ENCODE measurements around the gene CSNK1D.

CSNK1D gene

DNA sequence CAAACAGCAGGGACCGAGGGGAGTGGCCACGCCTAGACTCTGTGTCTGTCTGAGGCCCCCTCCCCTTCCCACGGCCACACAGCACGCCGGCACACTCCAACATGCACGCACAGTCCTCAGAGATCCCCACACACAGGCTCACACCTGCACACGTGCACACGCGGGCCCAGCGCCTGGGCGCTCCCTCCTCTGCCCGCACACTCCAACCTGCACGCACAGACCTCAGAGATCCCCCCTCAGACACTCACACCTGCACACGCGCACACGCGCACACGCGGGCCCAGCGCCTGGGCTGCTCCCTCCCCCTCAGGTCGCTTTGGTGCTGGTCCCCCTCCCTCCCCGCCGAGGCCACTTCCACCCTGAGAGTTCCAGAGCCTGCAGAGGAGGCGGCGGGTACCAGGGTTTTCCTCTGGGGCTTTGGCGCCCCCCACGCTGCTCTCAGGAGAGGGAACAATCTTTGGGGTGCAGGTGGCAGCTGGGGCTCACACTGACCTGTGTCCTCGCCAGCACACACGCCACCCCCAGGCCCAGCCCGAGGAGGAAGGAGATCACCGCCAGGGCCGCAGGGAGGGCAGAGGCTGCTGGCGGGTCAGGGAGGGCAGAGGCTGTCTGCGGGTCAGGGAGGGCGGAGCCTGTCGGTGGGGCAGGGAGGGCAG, 42.3 kb upstream of the CSNK1D start:
- Mint-ChIP-seq H3K27ac (no peak overlapping the region), H3K4me3 (peak overlapping the region in 1 of 2 donors; percentile 91), H3K9me3 (no peaks in the 10 kb centered on the region), H3K27me3 (no peaks in the 10 kb centered on the region), H3K36me3 (ENCODE audit: insufficient read depth) (peaks cover 32% of the 10 kb centered on the region), H3K4me1 (ENCODE audit: low read depth in 2 of 2) (peaks cover 12 to 18% of the 10 kb centered on the region in 2 donors)
- ATAC-seq (replicated peaks) (peak; percentile 47), DNase-seq (peak in 1 of 3 experiments; percentile 25)

DNA sequence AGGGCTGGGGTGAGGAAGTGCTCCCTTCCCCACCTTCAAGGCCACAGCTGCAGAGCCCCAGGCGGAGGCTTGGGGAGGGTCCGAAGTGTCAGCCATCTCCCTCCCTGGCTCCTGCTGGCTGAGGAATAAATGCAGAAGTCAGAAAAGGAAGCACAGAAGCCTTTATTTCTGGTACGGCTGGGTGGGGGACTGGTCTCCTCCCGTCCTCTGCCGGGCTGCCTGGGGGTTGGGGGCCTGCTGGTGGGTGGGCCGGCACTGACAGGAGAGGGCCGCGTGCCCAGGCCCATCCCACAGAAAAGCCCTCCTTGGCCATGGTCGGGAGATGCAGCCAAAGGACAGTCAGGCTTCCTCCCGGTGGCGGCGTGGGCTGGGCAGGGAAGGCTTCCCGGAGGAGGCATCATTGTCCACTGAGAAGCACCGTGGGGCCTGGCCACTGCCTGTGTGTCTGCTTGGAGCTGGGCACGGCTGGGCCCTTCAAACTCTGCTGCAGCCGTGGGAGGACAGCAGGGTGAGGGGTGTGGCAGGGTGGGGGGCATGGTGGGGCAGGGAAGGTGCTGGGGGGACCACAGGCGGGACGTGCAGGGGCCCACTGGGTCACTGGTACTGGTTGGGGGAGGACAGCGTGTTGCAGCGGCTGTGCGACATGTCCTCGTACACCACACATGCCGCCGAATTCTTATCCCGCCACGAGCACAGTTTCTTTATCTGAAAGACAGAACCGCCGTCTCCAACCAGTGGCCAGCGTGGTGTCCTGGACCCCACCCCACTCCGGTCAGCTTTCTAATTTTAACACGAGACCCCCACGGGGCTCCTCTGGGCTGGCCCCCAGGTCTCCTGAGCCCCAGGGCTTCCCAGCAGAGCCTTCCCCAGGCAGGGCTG, 41.5 kb upstream of the CSNK1D start:
- Mint-ChIP-seq H3K36me3 (ENCODE audit: insufficient read depth) (peaks cover 26% of the 10 kb centered on the region), H3K27me3 (no peaks in the 10 kb centered on the region), H3K4me3 (peak overlapping the region; percentile 29 to 91), H3K27ac (no peak overlapping the region), H3K4me1 (ENCODE audit: low read depth in 2 of 2) (peaks cover 12 to 20% of the 10 kb centered on the region in 2 donors), H3K9me3 (no peaks in the 10 kb centered on the region)
- DNase-seq (no peak), ATAC-seq (replicated peaks) (no peak)

DNA sequence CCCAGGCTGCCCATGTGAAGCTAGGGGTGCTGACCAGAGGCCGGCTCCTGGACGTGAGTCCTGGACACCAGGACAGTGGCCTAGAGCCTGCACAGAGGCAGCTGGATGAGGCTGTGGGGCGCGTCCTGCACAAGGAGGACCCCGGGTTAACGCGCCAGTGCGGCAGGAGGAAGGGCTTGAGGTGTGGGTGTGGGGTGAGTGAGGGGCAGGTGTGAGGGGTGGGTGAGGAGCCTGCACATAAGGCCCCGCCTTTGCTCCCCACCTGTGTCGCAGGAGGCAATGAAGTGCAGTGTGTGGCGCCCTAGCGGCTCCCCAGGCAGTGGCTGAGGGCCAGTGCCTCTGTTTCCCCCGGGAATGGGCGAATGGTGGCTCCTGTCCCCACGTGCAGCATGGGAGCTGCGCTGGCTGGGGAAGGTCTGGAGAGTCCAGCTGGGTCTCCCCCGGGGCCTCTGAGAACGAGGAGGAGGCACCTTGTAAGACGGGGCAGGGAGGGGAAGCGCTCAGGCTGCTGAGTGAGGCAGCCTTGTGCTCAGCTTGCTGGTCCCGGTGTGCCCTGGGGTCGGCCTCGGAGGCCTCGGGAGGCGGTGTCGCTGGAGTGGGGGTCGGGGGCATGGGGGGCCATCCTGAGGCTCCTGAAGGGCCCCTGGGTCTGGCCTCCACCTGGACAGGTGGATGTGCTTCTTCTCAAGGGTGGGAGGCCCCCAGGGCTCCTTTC, 40.7 kb upstream of the CSNK1D start:
- no peak for ATAC-seq (replicated peaks)
- Mint-ChIP-seq H3K4me1 (ENCODE audit: low read depth in 2 of 2) (peaks cover 12 to 22% of the 10 kb centered on the region in 2 donors), H3K27ac (peak overlapping the region in 1 of 2 donors; percentile 77), H3K9me3 (no peaks in the 10 kb centered on the region), H3K4me3 (peak overlapping the region; percentile 27 to 67), H3K36me3 (ENCODE audit: insufficient read depth) (peaks cover 24% of the 10 kb centered on the region), H3K27me3 (no peaks in the 10 kb centered on the region)
- no peak for DNase-seq

DNA sequence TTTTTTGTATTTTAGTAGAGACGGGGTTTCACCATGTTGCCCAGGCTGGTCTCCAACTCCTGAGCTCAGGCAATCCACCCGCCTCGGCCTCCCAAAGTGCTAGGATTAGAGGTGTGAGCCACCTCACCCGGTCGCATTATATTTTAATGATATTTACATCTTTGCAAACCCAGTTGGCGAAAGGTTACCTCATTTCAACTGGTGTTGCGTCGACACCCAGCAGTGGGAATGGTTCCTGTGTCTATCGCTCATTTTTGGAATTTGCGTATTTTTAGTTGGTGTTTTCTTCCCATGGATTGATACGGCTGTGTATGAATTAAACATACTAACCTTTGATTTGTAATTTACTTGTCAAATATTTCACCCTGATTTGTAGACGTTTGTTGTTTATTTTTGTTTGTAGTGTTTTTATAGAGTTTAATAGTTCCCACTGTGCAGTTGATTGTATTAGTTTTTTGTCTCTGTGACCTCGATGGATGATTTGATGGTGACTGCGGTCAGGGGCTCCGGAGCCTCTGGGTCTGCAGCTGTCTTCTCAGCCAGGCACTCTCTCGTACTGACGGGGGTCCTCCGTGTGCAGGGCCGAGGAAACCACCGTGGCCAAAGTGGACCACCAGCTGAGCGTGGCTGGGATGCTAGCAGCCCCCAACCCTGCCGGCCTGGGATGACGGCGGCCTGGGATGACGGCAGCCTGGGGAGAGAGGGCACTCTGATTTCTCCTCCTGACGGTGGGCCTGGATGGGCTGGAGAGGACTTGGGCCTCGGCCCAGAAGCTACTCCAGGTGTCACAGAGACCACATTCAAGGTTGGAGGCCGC, 39.9 kb upstream of the CSNK1D start:
- peak overlapping the region; percentile 35 to 77 for H3K27ac Mint-ChIP-seq
- no peaks in the 10 kb centered on the region for H3K9me3 Mint-ChIP-seq
- ATAC-seq (replicated peaks) (no peak), DNase-seq (no peak)
- H3K4me3 Mint-ChIP-seq, result peak overlapping the region; percentile 27 to 67
- H3K27me3 Mint-ChIP-seq, result no peaks in the 10 kb centered on the region
- peaks cover 12 to 22% of the 10 kb centered on the region in 2 donors for H3K4me1 Mint-ChIP-seq (ENCODE audit: low read depth in 2 of 2)
- H3K36me3 Mint-ChIP-seq (ENCODE audit: insufficient read depth), result peaks cover 24% of the 10 kb centered on the region

DNA sequence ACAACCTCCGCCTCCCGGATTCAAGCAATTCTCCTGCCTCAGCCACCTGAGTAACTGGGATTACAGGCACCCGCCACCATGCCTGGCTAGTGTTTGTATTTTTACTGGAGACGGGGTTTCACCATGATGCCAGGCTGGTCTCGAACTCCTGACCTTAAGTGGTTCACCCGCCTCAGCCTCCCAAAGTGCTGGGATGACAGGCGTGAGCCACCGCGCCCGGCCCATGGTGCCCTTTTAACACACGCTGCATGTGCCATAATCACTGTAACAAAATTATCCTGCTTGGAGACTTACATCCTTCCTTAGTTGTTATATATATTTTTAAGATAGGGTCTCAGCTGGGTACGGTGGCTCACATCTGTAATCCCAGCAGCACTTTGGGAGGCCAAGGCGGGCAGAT, 38.5 kb upstream of the CSNK1D start:
- Mint-ChIP-seq H3K36me3 (ENCODE audit: insufficient read depth) (peaks cover 20% of the 10 kb centered on the region), H3K9me3 (no peaks in the 10 kb centered on the region), H3K4me1 (ENCODE audit: low read depth in 2 of 2) (peaks cover 9 to 19% of the 10 kb centered on the region in 2 donors), H3K4me3 (no peak overlapping the region), H3K27ac (no peak overlapping the region), H3K27me3 (no peaks in the 10 kb centered on the region)
- DNase-seq (no peak), ATAC-seq (replicated peaks) (no peak)

DNA sequence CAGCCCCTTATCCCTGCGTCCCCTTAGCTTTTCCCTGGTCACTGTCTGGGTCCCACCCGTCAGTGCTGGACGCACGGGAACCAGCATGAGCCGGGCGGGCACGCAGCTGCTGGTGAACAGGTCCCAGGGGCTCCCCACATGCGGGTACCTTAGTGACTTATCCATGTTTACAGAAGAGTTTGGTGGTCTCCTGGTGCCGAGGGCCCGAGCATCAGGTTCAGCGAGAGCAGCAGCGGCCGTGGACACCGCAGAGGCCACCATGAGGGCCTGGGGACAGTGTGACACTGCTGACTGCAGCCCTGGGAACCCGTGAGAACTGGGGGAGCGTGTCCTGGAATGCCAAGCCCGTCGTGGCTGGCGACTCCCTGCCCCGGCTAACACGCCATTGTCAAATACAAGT, 37.4 kb upstream of the CSNK1D start:
- no peaks in the 10 kb centered on the region for H3K9me3 Mint-ChIP-seq
- no peak overlapping the region for H3K27ac Mint-ChIP-seq
- H3K4me3 Mint-ChIP-seq, result peak overlapping the region in 1 of 2 donors; percentile 25
- no peaks in the 10 kb centered on the region for H3K27me3 Mint-ChIP-seq
- DNase-seq, result no peak
- peaks cover 16% of the 10 kb centered on the region for H3K36me3 Mint-ChIP-seq (ENCODE audit: insufficient read depth)
- peaks cover 14 to 17% of the 10 kb centered on the region in 2 donors for H3K4me1 Mint-ChIP-seq (ENCODE audit: low read depth in 2 of 2)
- no peak for ATAC-seq (replicated peaks)

DNA sequence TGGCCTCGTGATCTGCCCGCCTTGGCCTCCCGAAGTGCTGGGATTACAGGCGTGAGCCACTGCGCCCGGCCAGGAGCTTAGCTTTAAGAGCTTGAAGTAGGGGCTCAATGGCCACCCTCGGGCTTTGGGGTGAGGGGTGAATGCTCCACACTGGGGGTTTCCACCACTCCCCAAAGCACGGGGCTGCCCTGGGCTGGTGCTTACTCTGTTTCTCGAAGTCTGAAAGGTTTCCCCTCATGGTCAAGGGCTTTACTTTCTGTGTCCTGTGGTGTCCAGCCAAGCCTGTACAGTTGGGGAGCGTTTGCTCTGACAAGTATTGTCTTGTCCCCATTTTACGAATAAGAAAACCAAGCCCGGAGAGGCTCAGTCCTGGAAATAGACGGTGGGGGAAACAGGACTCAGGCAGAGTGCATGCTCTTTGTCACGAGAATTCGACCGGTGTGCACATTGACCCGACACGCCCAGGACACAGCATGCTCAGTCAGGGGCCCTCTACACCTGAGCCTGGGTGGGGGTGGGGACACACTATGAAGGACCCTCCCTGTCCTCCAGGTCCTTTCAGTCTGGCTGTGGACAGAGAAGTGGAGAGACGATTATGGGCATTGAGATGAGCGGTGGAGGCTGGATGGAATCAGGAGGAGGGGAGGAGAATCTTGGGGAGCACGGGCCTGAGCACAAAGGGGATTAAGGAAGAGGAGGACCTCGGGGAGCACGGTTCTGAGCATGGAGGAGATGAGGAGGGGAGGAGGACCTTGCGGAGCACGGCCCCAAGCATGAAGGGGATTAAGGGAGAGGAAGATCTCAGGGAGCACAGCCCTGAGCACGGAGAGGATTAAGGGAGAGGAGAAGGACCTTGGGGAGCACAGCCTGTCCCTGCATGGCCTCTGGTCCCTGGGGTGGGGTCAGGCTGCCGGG, 36.4 kb upstream of the CSNK1D start:
- ATAC-seq (replicated peaks) (no peak), DNase-seq (no peak)
- H3K4me1 Mint-ChIP-seq (ENCODE audit: low read depth in 2 of 2), result peaks cover 9 to 19% of the 10 kb centered on the region in 2 donors
- H3K4me3 Mint-ChIP-seq, result no peak overlapping the region
- H3K9me3 Mint-ChIP-seq, result no peaks in the 10 kb centered on the region
- peaks cover 16% of the 10 kb centered on the region for H3K36me3 Mint-ChIP-seq (ENCODE audit: insufficient read depth)
- H3K27ac Mint-ChIP-seq, result no peak overlapping the region
- H3K27me3 Mint-ChIP-seq, result no peaks in the 10 kb centered on the region

DNA sequence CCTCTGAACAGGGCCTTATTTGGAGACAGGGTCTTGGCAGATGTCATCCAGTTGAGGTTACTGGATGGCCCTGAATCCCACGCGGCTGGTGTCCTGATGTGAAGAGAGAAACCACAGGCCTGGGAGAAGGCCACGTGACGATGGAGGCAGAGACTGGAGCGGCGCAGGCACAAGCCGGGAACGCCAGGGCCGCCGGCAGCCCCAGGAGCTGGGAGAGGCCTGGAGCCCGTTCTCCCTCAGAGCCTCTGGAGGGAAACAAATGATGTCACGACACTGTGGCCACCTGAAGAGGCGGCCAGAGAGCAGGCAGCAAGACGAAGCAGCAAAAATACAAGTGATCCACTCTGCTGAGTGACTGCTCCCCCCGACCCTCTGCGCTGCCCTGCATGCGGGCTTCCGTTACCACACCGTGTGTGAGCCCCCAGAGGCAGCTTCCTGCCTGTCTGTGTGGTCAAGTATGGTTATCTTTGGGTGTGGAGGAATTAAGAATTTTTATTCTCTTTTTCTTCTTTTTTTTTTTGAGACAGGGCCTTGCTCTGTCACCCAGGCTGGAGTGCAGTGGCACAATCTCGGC, 32.3 kb upstream of the CSNK1D start:
- H3K27ac Mint-ChIP-seq, result peak overlapping the region; percentile 60 to 67
- ATAC-seq (replicated peaks) (no peak), DNase-seq (no peak)
- peak overlapping the region; percentile 24 to 50 for H3K4me3 Mint-ChIP-seq
- H3K4me1 Mint-ChIP-seq (ENCODE audit: low read depth in 2 of 2), result peaks cover 32 to 45% of the 10 kb centered on the region in 2 donors
- H3K9me3 Mint-ChIP-seq, result no peaks in the 10 kb centered on the region
- H3K36me3 Mint-ChIP-seq (ENCODE audit: insufficient read depth), result peaks cover 7% of the 10 kb centered on the region
- H3K27me3 Mint-ChIP-seq, result no peaks in the 10 kb centered on the region

DNA sequence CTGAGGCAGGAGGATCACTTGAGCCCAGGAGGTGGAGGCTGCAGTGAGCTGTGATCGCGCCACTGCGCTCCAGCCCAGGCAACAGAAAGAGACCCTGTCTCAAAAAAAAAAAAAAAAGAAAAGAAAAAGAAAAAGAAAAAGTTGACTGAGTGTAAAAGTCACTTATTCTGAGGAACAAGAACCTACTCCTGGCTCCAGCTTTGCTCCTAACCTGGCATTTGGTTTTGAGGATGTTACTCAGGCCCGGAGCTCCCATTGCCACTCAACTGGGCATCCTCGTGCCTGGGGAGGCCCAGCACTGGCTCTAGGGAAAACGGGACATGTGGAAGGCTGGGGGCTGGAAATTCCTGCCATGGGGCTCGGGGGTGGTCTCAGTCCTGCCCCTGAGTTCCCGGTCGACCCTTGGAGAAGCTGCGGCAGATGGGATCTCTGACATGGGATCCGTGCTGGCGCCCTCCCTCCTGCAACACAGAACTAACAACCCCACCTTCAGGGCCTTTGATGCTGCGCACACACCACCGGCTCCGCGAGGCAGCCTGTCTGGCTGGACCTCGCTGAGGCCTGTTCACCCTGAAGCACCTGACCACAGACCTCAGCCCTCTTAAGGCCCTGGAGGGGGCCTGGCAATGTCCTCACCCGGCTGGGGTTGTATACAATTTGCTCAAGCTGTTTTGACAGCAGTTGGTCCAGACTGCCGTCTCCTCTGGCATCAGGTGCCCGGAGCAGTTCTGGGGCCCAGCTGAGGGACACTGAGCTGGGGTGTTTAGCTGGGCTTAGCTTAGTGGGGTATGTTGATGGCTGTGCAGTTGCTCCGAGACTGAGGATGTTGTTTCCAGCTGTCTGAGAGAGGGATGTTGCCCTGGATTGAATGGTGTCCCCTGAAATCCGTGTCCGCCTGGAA, 31.6 kb upstream of the CSNK1D start:
- Mint-ChIP-seq H3K27ac (peak overlapping the region in 1 of 2 donors; percentile 74), H3K9me3 (no peaks in the 10 kb centered on the region), H3K36me3 (ENCODE audit: insufficient read depth) (peaks cover 7% of the 10 kb centered on the region), H3K4me3 (peak overlapping the region; percentile 45 to 50), H3K4me1 (ENCODE audit: low read depth in 2 of 2) (peaks cover 37 to 50% of the 10 kb centered on the region in 2 donors), H3K27me3 (no peaks in the 10 kb centered on the region)
- DNase-seq, result no peak
- ATAC-seq (replicated peaks), result no peak

DNA sequence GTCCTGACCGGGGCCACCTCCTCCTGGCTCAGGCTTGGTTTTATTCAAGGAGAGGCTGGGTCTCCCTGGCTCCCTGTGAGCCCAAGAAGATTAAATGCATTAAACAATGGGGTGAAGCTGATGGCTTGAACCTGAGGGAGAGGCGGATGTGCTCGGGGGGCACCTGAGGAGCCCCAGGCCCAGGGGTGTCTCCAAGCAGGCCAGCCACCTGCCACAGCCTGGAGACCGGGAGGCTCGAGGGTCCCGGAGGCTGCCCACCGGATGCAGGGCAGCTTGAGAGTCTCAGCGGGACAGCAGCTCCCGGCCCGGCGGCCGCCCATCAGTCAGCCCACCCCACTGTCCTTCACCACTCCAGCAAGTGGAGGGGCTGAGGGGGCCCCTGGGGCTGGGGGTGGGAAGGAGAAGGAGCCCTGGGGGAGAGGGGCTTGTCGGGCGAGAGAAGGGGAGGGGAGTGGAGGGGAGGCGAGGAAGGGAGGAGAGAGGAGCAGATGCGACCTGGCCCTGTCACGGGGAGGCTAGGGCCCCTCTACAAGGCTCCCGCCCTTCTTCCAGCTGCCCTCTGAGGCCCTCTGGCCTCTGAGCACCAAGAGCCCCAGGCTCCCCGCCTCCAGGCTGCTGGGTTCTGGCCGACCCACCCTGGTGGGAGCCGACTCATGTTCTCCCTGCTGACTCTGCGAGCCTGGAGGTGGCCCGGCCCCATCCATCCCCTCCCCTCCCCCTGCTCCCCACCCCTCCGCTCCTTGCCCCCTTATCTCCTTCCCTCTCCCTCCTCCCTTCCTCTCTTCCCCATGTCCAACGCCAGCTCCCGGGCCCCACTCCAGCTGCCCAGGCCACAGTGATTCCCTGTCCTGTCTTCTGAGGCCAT, 30.7 kb upstream of the CSNK1D start:
- no peaks in the 10 kb centered on the region for H3K9me3 Mint-ChIP-seq
- ATAC-seq (replicated peaks), result no peak
- no peak for DNase-seq
- no peaks in the 10 kb centered on the region for H3K27me3 Mint-ChIP-seq
- peak overlapping the region; percentile 90 to 100 for H3K27ac Mint-ChIP-seq
- peaks cover 15% of the 10 kb centered on the region for H3K36me3 Mint-ChIP-seq (ENCODE audit: insufficient read depth)
- H3K4me1 Mint-ChIP-seq (ENCODE audit: low read depth in 2 of 2), result peaks cover 43 to 53% of the 10 kb centered on the region in 2 donors
- H3K4me3 Mint-ChIP-seq, result peak overlapping the region; percentile 91 to 92
